Measurements from ENCODE around the gene GMPR2. TPM values are rescaled to one million over a fixed set of nuclear protein-coding genes. Genes with fewer than 3 reads are reported as not detected.

The GMPR2 gene
- total and polyA plus RNA-seq, 2 of the 13 experiments (the other 11 are each of a cell fraction or from before 2014, with no cell fraction given) = 210 to 273 TPM

- TF ChIP-seq IRF9 (CRISPR knock-in tag; IDR thresholded peaks at IDR 0.05; ENCODE audit: borderline replicate concordance) (peak; percentile 100), ZNF652 (CRISPR knock-in tag; IDR thresholded peaks at IDR 0.05; ENCODE audit: borderline replicate concordance, low read depth) (no peak; the same call in none of the 2 replicates), ZNF572 (CRISPR knock-in tag; IDR thresholded peaks at IDR 0.05) (peak; percentile 88; the same call in 1 of the 2 replicates), SUZ12 (IDR thresholded peaks at IDR 0.05; ENCODE audit: low read depth, low read length) (no peak), SMARCE1 (IDR thresholded peaks at IDR 0.05; ENCODE audit: borderline replicate concordance) (no peak), CREB3 (CRISPR knock-in tag; IDR thresholded peaks at IDR 0.05) (peak; percentile 99), NRL (CRISPR knock-in tag; IDR thresholded peaks at IDR 0.05; ENCODE audit: borderline replicate concordance) (peak; percentile 99), KAT7 (CRISPR knock-in tag; IDR thresholded peaks at IDR 0.05; ENCODE audit: borderline replicate concordance) (peak; percentile 100), RBFOX2 (IDR thresholded peaks at IDR 0.05; ENCODE audit: low read depth, low read length) (peak; percentile 100), IKZF1 (IDR thresholded peaks at IDR 0.05) (no peak), SATB2 (CRISPR knock-in tag; IDR thresholded peaks at IDR 0.05) (peak; percentile 99), ELF4 (CRISPR knock-in tag; IDR thresholded peaks at IDR 0.05; ENCODE audit: borderline replicate concordance) (peak; percentile 97), ISL2 (CRISPR knock-in tag; IDR thresholded peaks at IDR 0.05) (peak; percentile 95), THAP11 (CRISPR knock-in tag; IDR thresholded peaks at IDR 0.05) (peak; percentile 97), ZNF235 (CRISPR knock-in tag; IDR thresholded peaks at IDR 0.05; ENCODE audit: borderline replicate concordance) (peak; percentile 100), ZNF569 (CRISPR knock-in tag; IDR thresholded peaks at IDR 0.05; ENCODE audit: borderline replicate concordance) (peak; percentile 100), BCLAF1 (IDR thresholded peaks at IDR 0.05) (no peak), ZNF550 (CRISPR knock-in tag; IDR thresholded peaks at IDR 0.05; ENCODE audit: borderline replicate concordance) (peak; percentile 95; the same call in 1 of the 2 replicates), CCDC6 (CRISPR knock-in tag; IDR thresholded peaks at IDR 0.05) (peak; percentile 100), ZNF773 (CRISPR knock-in tag; IDR thresholded peaks at IDR 0.05; ENCODE audit: borderline replicate concordance) (peak; percentile 96), ZNF781 (CRISPR knock-in tag; IDR thresholded peaks at IDR 0.05; ENCODE audit: borderline replicate concordance, not compliant biosample characterization) (peak; percentile 98)
Measured at GRCh38 chr14:24271134-24271833, 38.6 kb downstream of the GMPR2 start, which contains the start of gene RABGGTA (continued).
